Mammary epithelial cell (primary cell): Measurements from ENCODE around the gene AGPAT3.

ENCODE experiments used
- EZH2 ChIP-seq: IDR thresholded peaks from 2 replicates; pipeline ENCODE4 v1.6.1; 2012; ENCODE audit warnings: low read length, inconsistent platforms, borderline replicate concordance
- TF ChIP-seq, protein P1 (sequence below), 2 donors: IDR thresholded peaks in 1 of 2; conservative IDR thresholded peaks in 1 of 2; 2 replicates each; pipeline ENCODE4 v1.5.1; 2011 to 2012; ENCODE audit warnings: inconsistent platforms in 2 of 2, low read length in 2 of 2, mild to moderate bottlenecking in 2 of 2, control low read depth in 1 of 2, low read depth in 1 of 2; ENCODE audit not compliant: insufficient read depth in 1 of 2; ENCODE audit errors: extremely low read depth in 1 of 2

DNA sequence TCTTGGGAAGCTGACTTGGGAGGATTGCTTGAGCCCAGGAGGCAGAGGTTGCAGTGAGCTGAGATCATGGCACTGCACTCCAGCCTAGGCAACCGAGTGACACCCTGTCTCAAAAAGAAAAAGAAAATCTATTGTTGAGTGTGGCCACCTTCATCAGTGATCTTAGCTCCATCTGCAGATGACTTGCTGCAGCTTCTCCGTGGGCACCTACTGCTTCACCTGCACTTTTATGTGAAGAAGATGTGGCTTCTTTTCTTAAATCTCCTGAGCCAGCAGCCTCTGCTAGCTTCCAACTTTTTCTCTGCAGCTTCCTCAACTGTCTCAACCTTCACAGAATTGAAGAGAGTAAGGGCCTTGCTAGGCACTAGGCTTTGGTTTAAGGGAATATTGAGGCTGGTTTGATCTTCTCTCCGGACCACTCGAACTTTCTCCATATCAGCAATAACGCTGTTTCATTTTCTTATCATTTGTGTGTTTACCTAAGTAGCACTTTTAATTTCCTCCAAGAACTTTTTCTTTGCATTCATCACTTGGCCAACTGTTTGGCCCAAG, 28.0 kb downstream of the AGPAT3 start:
- TF ChIP-seq, protein P1, sequence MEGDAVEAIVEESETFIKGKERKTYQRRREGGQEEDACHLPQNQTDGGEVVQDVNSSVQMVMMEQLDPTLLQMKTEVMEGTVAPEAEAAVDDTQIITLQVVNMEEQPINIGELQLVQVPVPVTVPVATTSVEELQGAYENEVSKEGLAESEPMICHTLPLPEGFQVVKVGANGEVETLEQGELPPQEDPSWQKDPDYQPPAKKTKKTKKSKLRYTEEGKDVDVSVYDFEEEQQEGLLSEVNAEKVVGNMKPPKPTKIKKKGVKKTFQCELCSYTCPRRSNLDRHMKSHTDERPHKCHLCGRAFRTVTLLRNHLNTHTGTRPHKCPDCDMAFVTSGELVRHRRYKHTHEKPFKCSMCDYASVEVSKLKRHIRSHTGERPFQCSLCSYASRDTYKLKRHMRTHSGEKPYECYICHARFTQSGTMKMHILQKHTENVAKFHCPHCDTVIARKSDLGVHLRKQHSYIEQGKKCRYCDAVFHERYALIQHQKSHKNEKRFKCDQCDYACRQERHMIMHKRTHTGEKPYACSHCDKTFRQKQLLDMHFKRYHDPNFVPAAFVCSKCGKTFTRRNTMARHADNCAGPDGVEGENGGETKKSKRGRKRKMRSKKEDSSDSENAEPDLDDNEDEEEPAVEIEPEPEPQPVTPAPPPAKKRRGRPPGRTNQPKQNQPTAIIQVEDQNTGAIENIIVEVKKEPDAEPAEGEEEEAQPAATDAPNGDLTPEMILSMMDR (conservative IDR thresholded peaks at IDR 0.05 in 1 of 2, IDR thresholded peaks at IDR 0.05 in 1 of 2; ENCODE audit: extremely low read depth in 1 of 2, insufficient read depth in 1 of 2, low read depth in 1 of 2, low read length in 2 of 2), result no peak
- no peak for TF ChIP-seq EZH2
